H1 (cell line): ENCODE results near the gene ATXN2. TPM values are rescaled to one million over a fixed set of nuclear protein-coding genes. Genes with fewer than 3 reads are reported as not detected.

Source experiments
- BCL11A ChIP-seq, 2 experiments: IDR thresholded peaks; one replicate each; pipeline ENCODE4 v1.6.1; 2011; ENCODE audit warnings: low read depth in 2 of 2, low read length in 2 of 2, mild to moderate bottlenecking in 2 of 2
- BRCA1 ChIP-seq: IDR thresholded peaks from 2 replicates; pipeline ENCODE4 v1.6.1; 2012; ENCODE audit warnings: low read depth, low read length, improper control_type of control experiment
- CHD1 ChIP-seq: IDR thresholded peaks from 2 replicates; pipeline ENCODE4 v1.6.1; 2012; ENCODE audit warnings: low read depth, low read length, improper control_type of control experiment
- CTBP2 ChIP-seq: IDR thresholded peaks from 2 replicates; pipeline ENCODE4 v1.7.0; 2011; ENCODE audit warnings: borderline replicate concordance, mild to moderate bottlenecking, moderate library complexity, mixed read lengths, low read length; ENCODE audit not compliant: insufficient read depth, insufficient read length
- EZH2 ChIP-seq: fragments of 200-600 bp; sonication (generic); IDR thresholded peaks from 2 replicates; pipeline ENCODE4 v1.7.1; 2012; ENCODE audit warnings: low read depth, mild to moderate bottlenecking, moderate library complexity, low read length, inconsistent platforms; ENCODE audit not compliant: severe bottlenecking
- POLR2AphosphoS5 ChIP-seq: IDR thresholded peaks from 2 replicates; pipeline ENCODE4 v1.6.1; 2011; ENCODE audit warnings: low read depth, low read length
- SIN3A ChIP-seq, 2 experiments: IDR thresholded peaks in 1 of 2; conservative IDR thresholded peaks in 1 of 2; 2 replicates each; pipeline ENCODE4 v1.6.1; 2011 to 2012; ENCODE audit warnings: low read length in 2 of 2, improper control_type of control experiment in 1 of 2, low read depth in 1 of 2, mild to moderate bottlenecking in 1 of 2
- SP2 ChIP-seq: IDR thresholded peaks from 2 replicates; pipeline ENCODE4 v1.6.1; 2012; ENCODE audit warnings: mild to moderate bottlenecking, low read length, inconsistent platforms
- SUZ12 ChIP-seq: fragments of 200-600 bp; sonication (generic); IDR thresholded peaks from 2 replicates; pipeline ENCODE4 v1.6.1; 2012; ENCODE audit warnings: mild to moderate bottlenecking, inconsistent platforms, low read length, moderate library complexity, mixed read lengths
- polyA plus RNA-seq, 7 experiments: library from polyadenylated mRNA; depleted of rRNA in 3 of 7; stranded (reverse) in 5 of 7; unstranded in 2 of 7; fragments of >200 nt in 5 of 7; fragments of 200-250 nt in 2 of 7; gene quantifications; 1 replicate in 5 of 7; 2 replicates in 1 of 7; 4 replicates in 1 of 7; pipeline versions ENCODE4 v1.2.1 to v1.2.3, GENCODE V29; 2011 to 2013; ENCODE audit warnings: missing spikeins in 2 of 7, mixed read lengths in 2 of 7
- total RNA-seq: library from RNA; stranded (reverse); fragmentation: NEBNext Ultra II Directional; extraction: Animal tissue kit (Norgen Biotek cat#: 25700); gene quantifications from 2 replicates; pipeline ENCODE4 v1.2.1, GENCODE V29; 2021
- TF ChIP-seq, protein P1 (sequence below): fragments of 300-600 bp; sonication (generic); IDR thresholded peaks from 2 replicates; pipeline ENCODE4 v1.7.1; 2012; ENCODE audit warnings: low read length, moderate library complexity, mild to moderate bottlenecking, inconsistent platforms; ENCODE audit not compliant: insufficient replicate concordance

The ATXN2 gene
- total and polyA plus RNA-seq, 2 of the 8 experiments (the other 6 are each of a cell fraction or from before 2014, with no cell fraction given) = 46.6 to 80.7 TPM

DNA sequence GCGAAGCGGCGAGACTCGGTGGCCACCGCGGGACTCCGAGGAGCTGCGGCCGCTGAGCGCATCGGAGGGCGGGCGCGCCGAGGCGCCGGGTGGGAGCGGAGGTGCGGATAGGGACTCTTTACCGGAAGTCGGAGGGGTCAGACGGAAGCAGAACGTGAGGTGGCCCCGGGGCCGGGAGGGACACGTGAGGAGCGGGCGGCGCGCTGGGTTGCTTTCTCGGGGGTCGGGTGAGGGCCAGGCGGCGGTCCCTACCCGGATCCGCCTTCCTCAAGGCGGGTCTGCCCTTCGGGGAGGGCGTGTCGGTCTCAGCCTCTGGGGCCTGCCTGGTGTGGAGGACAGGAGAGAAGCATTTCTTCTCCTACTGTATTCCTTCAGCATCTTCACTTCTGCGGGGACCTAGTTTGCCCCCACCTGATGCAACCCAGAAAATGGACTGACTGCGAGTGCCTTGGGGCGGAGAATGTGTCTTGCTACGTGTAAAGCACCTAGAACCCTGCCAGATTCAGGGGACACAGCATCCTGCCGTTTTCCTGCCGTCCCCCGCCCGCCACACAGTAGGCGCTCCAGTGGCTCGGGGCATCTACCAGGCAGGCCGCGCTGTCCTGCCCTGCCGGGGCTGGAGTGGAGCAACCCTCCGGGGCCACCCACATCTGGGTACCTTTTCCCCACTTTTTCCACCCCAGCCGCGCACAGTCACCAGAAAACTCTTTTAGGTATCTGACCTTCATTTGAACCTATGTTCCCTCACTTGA lies 514 bp upstream of the ATXN2 start (continued):
- TF ChIP-seq, protein P1, sequence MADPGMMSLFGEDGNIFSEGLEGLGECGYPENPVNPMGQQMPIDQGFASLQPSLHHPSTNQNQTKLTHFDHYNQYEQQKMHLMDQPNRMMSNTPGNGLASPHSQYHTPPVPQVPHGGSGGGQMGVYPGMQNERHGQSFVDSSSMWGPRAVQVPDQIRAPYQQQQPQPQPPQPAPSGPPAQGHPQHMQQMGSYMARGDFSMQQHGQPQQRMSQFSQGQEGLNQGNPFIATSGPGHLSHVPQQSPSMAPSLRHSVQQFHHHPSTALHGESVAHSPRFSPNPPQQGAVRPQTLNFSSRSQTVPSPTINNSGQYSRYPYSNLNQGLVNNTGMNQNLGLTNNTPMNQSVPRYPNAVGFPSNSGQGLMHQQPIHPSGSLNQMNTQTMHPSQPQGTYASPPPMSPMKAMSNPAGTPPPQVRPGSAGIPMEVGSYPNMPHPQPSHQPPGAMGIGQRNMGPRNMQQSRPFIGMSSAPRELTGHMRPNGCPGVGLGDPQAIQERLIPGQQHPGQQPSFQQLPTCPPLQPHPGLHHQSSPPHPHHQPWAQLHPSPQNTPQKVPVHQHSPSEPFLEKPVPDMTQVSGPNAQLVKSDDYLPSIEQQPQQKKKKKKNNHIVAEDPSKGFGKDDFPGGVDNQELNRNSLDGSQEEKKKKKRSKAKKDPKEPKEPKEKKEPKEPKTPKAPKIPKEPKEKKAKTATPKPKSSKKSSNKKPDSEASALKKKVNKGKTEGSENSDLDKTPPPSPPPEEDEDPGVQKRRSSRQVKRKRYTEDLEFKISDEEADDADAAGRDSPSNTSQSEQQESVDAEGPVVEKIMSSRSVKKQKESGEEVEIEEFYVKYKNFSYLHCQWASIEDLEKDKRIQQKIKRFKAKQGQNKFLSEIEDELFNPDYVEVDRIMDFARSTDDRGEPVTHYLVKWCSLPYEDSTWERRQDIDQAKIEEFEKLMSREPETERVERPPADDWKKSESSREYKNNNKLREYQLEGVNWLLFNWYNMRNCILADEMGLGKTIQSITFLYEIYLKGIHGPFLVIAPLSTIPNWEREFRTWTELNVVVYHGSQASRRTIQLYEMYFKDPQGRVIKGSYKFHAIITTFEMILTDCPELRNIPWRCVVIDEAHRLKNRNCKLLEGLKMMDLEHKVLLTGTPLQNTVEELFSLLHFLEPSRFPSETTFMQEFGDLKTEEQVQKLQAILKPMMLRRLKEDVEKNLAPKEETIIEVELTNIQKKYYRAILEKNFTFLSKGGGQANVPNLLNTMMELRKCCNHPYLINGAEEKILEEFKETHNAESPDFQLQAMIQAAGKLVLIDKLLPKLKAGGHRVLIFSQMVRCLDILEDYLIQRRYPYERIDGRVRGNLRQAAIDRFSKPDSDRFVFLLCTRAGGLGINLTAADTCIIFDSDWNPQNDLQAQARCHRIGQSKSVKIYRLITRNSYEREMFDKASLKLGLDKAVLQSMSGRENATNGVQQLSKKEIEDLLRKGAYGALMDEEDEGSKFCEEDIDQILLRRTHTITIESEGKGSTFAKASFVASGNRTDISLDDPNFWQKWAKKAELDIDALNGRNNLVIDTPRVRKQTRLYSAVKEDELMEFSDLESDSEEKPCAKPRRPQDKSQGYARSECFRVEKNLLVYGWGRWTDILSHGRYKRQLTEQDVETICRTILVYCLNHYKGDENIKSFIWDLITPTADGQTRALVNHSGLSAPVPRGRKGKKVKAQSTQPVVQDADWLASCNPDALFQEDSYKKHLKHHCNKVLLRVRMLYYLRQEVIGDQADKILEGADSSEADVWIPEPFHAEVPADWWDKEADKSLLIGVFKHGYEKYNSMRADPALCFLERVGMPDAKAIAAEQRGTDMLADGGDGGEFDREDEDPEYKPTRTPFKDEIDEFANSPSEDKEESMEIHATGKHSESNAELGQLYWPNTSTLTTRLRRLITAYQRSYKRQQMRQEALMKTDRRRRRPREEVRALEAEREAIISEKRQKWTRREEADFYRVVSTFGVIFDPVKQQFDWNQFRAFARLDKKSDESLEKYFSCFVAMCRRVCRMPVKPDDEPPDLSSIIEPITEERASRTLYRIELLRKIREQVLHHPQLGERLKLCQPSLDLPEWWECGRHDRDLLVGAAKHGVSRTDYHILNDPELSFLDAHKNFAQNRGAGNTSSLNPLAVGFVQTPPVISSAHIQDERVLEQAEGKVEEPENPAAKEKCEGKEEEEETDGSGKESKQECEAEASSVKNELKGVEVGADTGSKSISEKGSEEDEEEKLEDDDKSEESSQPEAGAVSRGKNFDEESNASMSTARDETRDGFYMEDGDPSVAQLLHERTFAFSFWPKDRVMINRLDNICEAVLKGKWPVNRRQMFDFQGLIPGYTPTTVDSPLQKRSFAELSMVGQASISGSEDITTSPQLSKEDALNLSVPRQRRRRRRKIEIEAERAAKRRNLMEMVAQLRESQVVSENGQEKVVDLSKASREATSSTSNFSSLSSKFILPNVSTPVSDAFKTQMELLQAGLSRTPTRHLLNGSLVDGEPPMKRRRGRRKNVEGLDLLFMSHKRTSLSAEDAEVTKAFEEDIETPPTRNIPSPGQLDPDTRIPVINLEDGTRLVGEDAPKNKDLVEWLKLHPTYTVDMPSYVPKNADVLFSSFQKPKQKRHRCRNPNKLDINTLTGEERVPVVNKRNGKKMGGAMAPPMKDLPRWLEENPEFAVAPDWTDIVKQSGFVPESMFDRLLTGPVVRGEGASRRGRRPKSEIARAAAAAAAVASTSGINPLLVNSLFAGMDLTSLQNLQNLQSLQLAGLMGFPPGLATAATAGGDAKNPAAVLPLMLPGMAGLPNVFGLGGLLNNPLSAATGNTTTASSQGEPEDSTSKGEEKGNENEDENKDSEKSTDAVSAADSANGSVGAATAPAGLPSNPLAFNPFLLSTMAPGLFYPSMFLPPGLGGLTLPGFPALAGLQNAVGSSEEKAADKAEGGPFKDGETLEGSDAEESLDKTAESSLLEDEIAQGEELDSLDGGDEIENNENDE = no peak
- no peak for TF ChIP-seq BRCA1
- no peak for TF ChIP-seq BCL11A (IDR thresholded peaks at IDR 0.05; ENCODE audit: low read depth in 2 of 2, low read length in 2 of 2)
- peak; percentile 89 for TF ChIP-seq POLR2AphosphoS5
- no peak for TF ChIP-seq SP2
- no peak for TF ChIP-seq CTBP2
- no peak for TF ChIP-seq EZH2
- no peak for TF ChIP-seq CHD1
- TF ChIP-seq SIN3A (conservative IDR thresholded peaks at IDR 0.05 in 1 of 2, IDR thresholded peaks at IDR 0.05 in 1 of 2; ENCODE audit: low read depth in 1 of 2, low read length in 2 of 2) = peak; percentile 20 to 59; a peak in 2 of 4 replicates
- TF ChIP-seq SUZ12 = no peak
